HepG2 (cell line): Measurements from ENCODE around the gene PNKD. TPM values are rescaled to one million over a fixed set of nuclear protein-coding genes. Genes with fewer than 3 reads are reported as not detected.

Experiments used
- ATAC-seq: fragments of 200-7000 bp; cut with Tn5 transposase; 3 replicates; pipeline ENCODE4 v1.9.1; 2020; ENCODE audit warnings: mild to moderate bottlenecking, moderate library complexity
- BruUV-seq: library from RNA; stranded (reverse); fragments of 400-500 nt; replicated peaks from 2 replicates; lab custom pipeline; 2021; lab: Mats Ljungman, UMichigan
- CTCF ChIA-PET: fragments of 300-600 bp; formaldehyde crosslinking; extraction: SDS; loops from one replicate; lab custom pipeline; 2021; ENCODE audit warnings: low total read pairs, inconsistent platforms, low intra/inter-chr PET ratio; lab: Yijun Ruan, JAX
- POLR2A ChIA-PET: fragments of 350-600 bp; sonication (Branson Sonifier 250); formaldehyde crosslinking; loops from one replicate; lab custom pipeline; 2020; ENCODE audit warnings: antibody characterized with exemption, inconsistent platforms; lab: Yijun Ruan, JAX
- DNase-seq: peaks from one replicate; pipeline ENCODE4 v3.0.0-alpha.2; 2015; ENCODE audit warnings: low spot score
- FAIRE-seq: peaks from 3 replicates; lab custom pipeline; 2011; peaks lifted over from hg19 to GRCh38; lab: Jason Lieb, UNC
- H2AFZ ChIP-seq: one replicate; pipeline ENCODE4 v1.6.1; 2011; ENCODE audit warnings: low read length, inconsistent platforms
- H3K27ac ChIP-seq: fragments of 300-600 bp; 3 replicates; pipeline ENCODE4 v1.8.0; 2011; ENCODE audit warnings: mixed run types, mild to moderate bottlenecking, mixed read lengths, low read length, inconsistent platforms; ENCODE audit not compliant: insufficient read depth; ENCODE audit errors: extremely low read length
- H3K27me3 ChIP-seq, 2 experiments: fragments of 200-600 bp in 1 of 2; 2 replicates in 1 of 2; 3 replicates in 1 of 2; pipeline versions ENCODE4 v1.6.0 to v1.8.0; 2011; ENCODE audit warnings: low read length in 2 of 2, mild to moderate bottlenecking in 2 of 2, moderate library complexity in 2 of 2, inconsistent platforms in 1 of 2; ENCODE audit not compliant: insufficient read depth in 2 of 2, control insufficient read depth in 1 of 2
- H3K36me3 ChIP-seq, 2 experiments: fragments of 200-600 bp in 1 of 2; replicated peaks in 1 of 2; 2 replicates in 1 of 2; 3 replicates in 1 of 2; pipeline versions ENCODE4 v1.5.1 to v1.8.0; 2011; ENCODE audit warnings: low read length in 2 of 2, inconsistent platforms in 1 of 2; ENCODE audit not compliant: insufficient read depth in 2 of 2, control insufficient read depth in 1 of 2
- H3K4me1 ChIP-seq: 2 replicates; pipeline ENCODE4 v1.5.1; 2012; ENCODE audit warnings: low read length, inconsistent platforms; ENCODE audit not compliant: insufficient read depth
- H3K4me2 ChIP-seq: 2 replicates; pipeline ENCODE4 v1.6.0; 2011; ENCODE audit warnings: low read depth, low read length, inconsistent platforms
- H3K4me3 ChIP-seq, 3 experiments: fragments of 200-600 bp in 1 of 3; sonication (generic), shearing (Covaris generic) in 1 of 3; replicated peaks in 1 of 3; 2 replicates each; pipeline ENCODE4 v1.5.1; 2011 to 2016; ENCODE audit warnings: low read length in 3 of 3, inconsistent platforms in 2 of 3, low read depth in 2 of 3, mild to moderate bottlenecking in 2 of 3, control low read depth in 1 of 3, mixed read lengths in 1 of 3; ENCODE audit not compliant: insufficient read depth in 1 of 3
- H3K79me2 ChIP-seq: one replicate; pipeline ENCODE4 v1.6.1; 2011; ENCODE audit warnings: low read length, inconsistent platforms; ENCODE audit not compliant: insufficient read depth
- H3K9ac ChIP-seq: 2 replicates; pipeline ENCODE4 v1.6.0; 2011; ENCODE audit warnings: mild to moderate bottlenecking, low read depth, low read length, inconsistent platforms; ENCODE audit not compliant: insufficient read depth
- H3K9me3 ChIP-seq: 2 replicates; pipeline ENCODE4 v1.5.1; 2012; ENCODE audit warnings: mild to moderate bottlenecking, low read length
- H4K20me1 ChIP-seq: 2 replicates; pipeline ENCODE4 v1.6.0; 2011; ENCODE audit warnings: inconsistent platforms, mild to moderate bottlenecking, low read length, moderate library complexity; ENCODE audit not compliant: insufficient read depth
- ARID5B ChIP-seq: IDR thresholded peaks from 2 replicates; pipeline ENCODE4 v1.4.0; 2020; ENCODE audit warnings: mild to moderate bottlenecking, missing genetic modification reagents
- CTCF ChIP-seq: sonication (generic); formaldehyde crosslinking; IDR thresholded peaks from 2 replicates; pipeline ENCODE4 v1.5.0; 2020; ENCODE audit warnings: mild to moderate bottlenecking, missing genetic modification reagents, moderate library complexity
- HNF1B ChIP-seq: sonication (generic); formaldehyde crosslinking; IDR thresholded peaks from 2 replicates; pipeline ENCODE4 v1.5.1; 2020; ENCODE audit warnings: mild to moderate bottlenecking, moderate library complexity, missing genetic modification reagents
- MBD4 ChIP-seq: IDR thresholded peaks from 2 replicates; pipeline ENCODE4 v1.6.1; 2012; ENCODE audit warnings: low read length, inconsistent platforms, borderline replicate concordance
- SAP130 ChIP-seq: IDR thresholded peaks from 2 replicates; pipeline ENCODE4 v1.6.1; 2016; ENCODE audit warnings: low read depth
- SOX13 ChIP-seq, 3 experiments: fragments of 450-650 bp in 1 of 3; sonication (generic) in 1 of 3; formaldehyde crosslinking in 1 of 3; IDR thresholded peaks in 2 of 3; conservative IDR thresholded peaks in 1 of 3; 2 replicates each; pipeline versions ENCODE4 v1.5.0 to v1.6.1; 2016 to 2020; ENCODE audit warnings: antibody characterized with exemption in 1 of 3, mild to moderate bottlenecking in 1 of 3, missing compliant biosample characterization in 1 of 3, missing genetic modification reagents in 1 of 3, moderate library complexity in 1 of 3
- U2AF2 ChIP-seq: fragments of 200-400 bp; formaldehyde crosslinking; IDR thresholded peaks from 2 replicates; pipeline ENCODE4 v1.6.1; 2017; ENCODE audit warnings: low read depth, mild to moderate bottlenecking, low read length
- WIZ ChIP-seq: sonication (generic); formaldehyde crosslinking; IDR thresholded peaks from 2 replicates; pipeline ENCODE4 v1.5.1; 2020; ENCODE audit warnings: mild to moderate bottlenecking, missing genetic modification reagents
- ZNF263 ChIP-seq: sonication (generic); formaldehyde crosslinking; IDR thresholded peaks from 2 replicates; pipeline ENCODE4 v1.4.0; 2020; ENCODE audit warnings: missing genetic modification reagents
- WGBS: methylation state at CpG from one replicate; pipeline ENCODE4 v1.1.6; 2017; ENCODE audit warnings: low lambda C conversion rate; 5-methylcytosine and 5-hydroxymethylcytosine counted together
- in situ Hi-C: cut with HindIII; loops from 2 replicates; pipeline ENCODE4 v1.10.0; 2017; ENCODE audit warnings: low pct_unique_long_range_greater_than_20kb; ENCODE audit not compliant: extremely low pct_ligation_motif_present
- intact Hi-C: fragments of 100-400 bp; cut with micrococcal nuclease; formaldehyde crosslinking; loops from one replicate; pipeline ENCODE4 v1.10.0; 2022; ENCODE audit not compliant: unreplicated experiment
- polyA plus RNA-seq, 8 experiments: library from polyadenylated mRNA; depleted of rRNA in 3 of 8; stranded (reverse) in 7 of 8; unstranded in 1 of 8; fragments of >200 nt; fragmentation: Illumina TruSeq in 4 of 8; extraction: Trizol in 4 of 8; gene quantifications; 2 replicates each; pipeline versions ENCODE4 v1.2.1 to v1.2.3, GENCODE V29; 2011 to 2016; ENCODE audit warnings: low read depth in 4 of 8, missing spikeins in 1 of 8, mixed read lengths in 1 of 8; ENCODE audit not compliant: insufficient read depth in 1 of 8
- total RNA-seq, 5 experiments: library from RNA; depleted of rRNA; stranded (reverse); fragments of >200 nt; fragmentation: Illumina TruSeq; extraction: Trizol; gene quantifications; 2 replicates each; pipeline ENCODE4 v1.2.3, GENCODE V29; 2016; ENCODE audit warnings: low read depth in 1 of 5
- TF ChIP-seq, protein P1 (sequence below): sonication (generic); formaldehyde crosslinking; IDR thresholded peaks from 2 replicates; pipeline ENCODE4 v1.4.0; 2020; ENCODE audit warnings: missing genetic modification reagents

Gene PNKD
- total and polyA plus RNA-seq, 2 of the 13 experiments (the other 11 are each of a cell fraction or from before 2014, with no cell fraction given) = 55.9 to 80.4 TPM

DNA sequence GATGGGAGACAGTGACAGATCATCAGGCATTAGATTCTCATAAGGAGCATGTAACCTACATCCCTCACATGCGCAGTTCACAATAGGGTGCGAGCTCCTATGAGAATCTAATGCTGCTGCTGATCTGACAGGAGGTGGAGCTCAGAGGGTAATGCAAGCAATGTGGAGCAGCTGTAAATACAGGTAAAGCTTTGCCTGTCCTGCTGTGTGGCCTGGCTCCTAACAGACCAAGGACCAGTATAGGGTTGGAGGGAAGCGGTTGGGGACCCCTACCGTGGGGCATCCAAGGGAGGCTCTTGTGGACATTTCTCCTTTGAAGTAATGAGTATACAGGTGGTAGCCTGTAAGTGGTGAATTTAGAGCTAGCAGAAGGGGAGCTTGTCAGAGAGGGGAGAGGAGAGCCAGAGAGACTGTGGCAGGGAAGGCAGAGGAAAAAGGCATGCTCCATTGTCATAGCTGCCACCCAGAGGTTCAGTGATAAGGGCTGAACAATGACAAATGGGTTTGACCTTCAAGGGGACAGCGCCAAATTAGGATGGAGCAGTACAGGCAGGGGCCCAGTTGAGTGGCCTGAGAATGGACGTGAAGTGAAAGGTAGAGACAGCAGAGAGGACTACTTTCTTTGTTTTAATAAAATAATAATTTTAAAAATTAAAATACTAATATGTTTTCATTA is 37.2 kb downstream of the PNKD start:
- H4K20me1 ChIP-seq = no peaks in the 10 kb centered on the region
- no peak overlapping the region for H3K4me3 ChIP-seq
- ChIA-PET POLR2A (interaction anchor here (2.3 to 2.4 kb wide), 2 partner anchors 14 to 15 kb away, joined by 8 to 9 read pairs; no protein-coding TSS in a partner anchor), CTCF (no interaction called here)
- no peak overlapping the region for H3K27ac ChIP-seq
- peak overlapping the region; percentile 29; the same call in 1 of the 2 replicates for H3K4me2 ChIP-seq
- in situ Hi-C loops (no loop called here), intact Hi-C loops (no loop called here)
- no peak overlapping the region for H2AFZ ChIP-seq
- no peak for FAIRE-seq
- no peak overlapping the region for H3K9ac ChIP-seq
- no peak for ATAC-seq
- peaks cover 67% of the 10 kb centered on the region for H3K4me1 ChIP-seq
- no TSS peak for BruUV-seq
- 42% methylated on average over 6 of the region's 6 CpGs for WGBS
- no peak for DNase-seq
- H3K27me3 ChIP-seq = 0 out of 5 replicates have a peak, but pooled peaks cover 0 to 3% of the 10 kb centered on the region in 2 experiments
- TF ChIP-seq U2AF2 (no peak), SOX13 (IDR thresholded peaks at IDR 0.05) (no peak), SOX13 (CRISPR knock-in tag; conservative IDR thresholded peaks at IDR 0.05 in 1 of 2, IDR thresholded peaks at IDR 0.05 in 1 of 2) (peak in 1 of 2 experiments; percentile 34; a peak in 2 of 4 replicates), MBD4 (no peak), ZNF263 (no peak), WIZ (CRISPR knock-in tag) (no peak), ARID5B (CRISPR knock-in tag) (no peak), SAP130 (CRISPR knock-in tag) (peak; percentile 20; the same call in 1 of the 2 replicates), CTCF (CRISPR knock-in tag) (peak; percentile 27; the same call in 1 of the 2 replicates), HNF1B (CRISPR knock-in tag) (peak; percentile 27; the same call in 1 of the 2 replicates)
- TF ChIP-seq, protein P1, sequence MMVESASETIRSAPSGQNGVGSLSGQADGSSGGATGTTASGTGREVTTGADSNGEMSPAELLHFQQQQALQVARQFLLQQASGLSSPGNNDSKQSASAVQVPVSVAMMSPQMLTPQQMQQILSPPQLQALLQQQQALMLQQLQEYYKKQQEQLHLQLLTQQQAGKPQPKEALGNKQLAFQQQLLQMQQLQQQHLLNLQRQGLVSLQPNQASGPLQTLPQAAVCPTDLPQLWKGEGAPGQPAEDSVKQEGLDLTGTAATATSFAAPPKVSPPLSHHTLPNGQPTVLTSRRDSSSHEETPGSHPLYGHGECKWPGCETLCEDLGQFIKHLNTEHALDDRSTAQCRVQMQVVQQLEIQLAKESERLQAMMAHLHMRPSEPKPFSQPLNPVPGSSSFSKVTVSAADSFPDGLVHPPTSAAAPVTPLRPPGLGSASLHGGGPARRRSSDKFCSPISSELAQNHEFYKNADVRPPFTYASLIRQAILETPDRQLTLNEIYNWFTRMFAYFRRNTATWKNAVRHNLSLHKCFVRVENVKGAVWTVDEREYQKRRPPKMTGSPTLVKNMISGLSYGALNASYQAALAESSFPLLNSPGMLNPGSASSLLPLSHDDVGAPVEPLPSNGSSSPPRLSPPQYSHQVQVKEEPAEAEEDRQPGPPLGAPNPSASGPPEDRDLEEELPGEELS (CRISPR knock-in tag) = 0 out of 2 replicates have a peak, but pooled peaks have one; percentile 17
- no peaks in the 10 kb centered on the region for H3K9me3 ChIP-seq
- no peaks in the 10 kb centered on the region for H3K36me3 ChIP-seq
- no peaks in the 10 kb centered on the region for H3K79me2 ChIP-seq
